ENCODE data around the gene LPCAT3.
"Not testable (repeated sequence)": the region's sequence is repeated elsewhere in the genome, so short reads cannot be mapped to it uniquely, and the experiment has no call there.

The LPCAT3 gene

DNA sequence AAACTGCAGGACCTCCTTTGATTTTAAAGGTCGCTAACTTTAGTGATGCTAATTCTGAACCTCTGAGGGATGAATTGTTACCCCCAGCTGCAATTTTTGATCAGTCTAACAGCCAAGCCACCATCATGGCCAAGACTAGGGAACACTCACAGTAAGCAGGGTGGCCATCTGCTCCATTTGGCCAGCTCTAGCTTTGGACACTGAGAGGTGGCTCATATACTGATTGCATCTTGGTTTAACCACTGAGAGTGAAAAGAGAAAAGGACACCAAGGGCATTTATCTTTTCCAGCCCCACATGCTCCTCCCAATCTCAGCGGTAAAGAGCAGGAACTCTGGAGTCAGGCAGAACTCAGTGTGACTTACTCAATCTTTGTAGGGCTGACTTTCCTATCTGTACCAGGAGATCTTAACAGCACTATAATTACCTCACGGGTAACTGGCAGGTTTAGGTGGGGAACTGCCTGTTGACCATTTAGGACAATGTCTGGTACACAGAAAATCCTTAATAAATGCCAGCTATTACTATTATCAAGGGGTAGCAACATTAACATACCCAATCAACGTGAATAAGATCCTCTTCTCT lies 6.2 kb downstream of the LPCAT3 start:
- no peak for DNase-seq (ENCODE audit: low read depth in 1 of 2, low spot score in 1 of 2)
- H3K27ac ChIP-seq (replicated peaks): no peak overlapping the region
- TF ChIP-seq GABPA (IDR thresholded peaks at IDR 0.05; ENCODE audit: low read depth) (no peak), SPI1 (IDR thresholded peaks at IDR 0.05; ENCODE audit: borderline replicate concordance, low read depth) (no peak), POLR2AphosphoS5 (IDR thresholded peaks at IDR 0.05; ENCODE audit: low read depth) (no peak)
- TF ChIP-seq, protein P1, sequence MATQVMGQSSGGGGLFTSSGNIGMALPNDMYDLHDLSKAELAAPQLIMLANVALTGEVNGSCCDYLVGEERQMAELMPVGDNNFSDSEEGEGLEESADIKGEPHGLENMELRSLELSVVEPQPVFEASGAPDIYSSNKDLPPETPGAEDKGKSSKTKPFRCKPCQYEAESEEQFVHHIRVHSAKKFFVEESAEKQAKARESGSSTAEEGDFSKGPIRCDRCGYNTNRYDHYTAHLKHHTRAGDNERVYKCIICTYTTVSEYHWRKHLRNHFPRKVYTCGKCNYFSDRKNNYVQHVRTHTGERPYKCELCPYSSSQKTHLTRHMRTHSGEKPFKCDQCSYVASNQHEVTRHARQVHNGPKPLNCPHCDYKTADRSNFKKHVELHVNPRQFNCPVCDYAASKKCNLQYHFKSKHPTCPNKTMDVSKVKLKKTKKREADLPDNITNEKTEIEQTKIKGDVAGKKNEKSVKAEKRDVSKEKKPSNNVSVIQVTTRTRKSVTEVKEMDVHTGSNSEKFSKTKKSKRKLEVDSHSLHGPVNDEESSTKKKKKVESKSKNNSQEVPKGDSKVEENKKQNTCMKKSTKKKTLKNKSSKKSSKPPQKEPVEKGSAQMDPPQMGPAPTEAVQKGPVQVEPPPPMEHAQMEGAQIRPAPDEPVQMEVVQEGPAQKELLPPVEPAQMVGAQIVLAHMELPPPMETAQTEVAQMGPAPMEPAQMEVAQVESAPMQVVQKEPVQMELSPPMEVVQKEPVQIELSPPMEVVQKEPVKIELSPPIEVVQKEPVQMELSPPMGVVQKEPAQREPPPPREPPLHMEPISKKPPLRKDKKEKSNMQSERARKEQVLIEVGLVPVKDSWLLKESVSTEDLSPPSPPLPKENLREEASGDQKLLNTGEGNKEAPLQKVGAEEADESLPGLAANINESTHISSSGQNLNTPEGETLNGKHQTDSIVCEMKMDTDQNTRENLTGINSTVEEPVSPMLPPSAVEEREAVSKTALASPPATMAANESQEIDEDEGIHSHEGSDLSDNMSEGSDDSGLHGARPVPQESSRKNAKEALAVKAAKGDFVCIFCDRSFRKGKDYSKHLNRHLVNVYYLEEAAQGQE (IDR thresholded peaks at IDR 0.05; ENCODE audit: insufficient replicate concordance, low read depth): no peak
- TF ChIP-seq, protein P2, sequence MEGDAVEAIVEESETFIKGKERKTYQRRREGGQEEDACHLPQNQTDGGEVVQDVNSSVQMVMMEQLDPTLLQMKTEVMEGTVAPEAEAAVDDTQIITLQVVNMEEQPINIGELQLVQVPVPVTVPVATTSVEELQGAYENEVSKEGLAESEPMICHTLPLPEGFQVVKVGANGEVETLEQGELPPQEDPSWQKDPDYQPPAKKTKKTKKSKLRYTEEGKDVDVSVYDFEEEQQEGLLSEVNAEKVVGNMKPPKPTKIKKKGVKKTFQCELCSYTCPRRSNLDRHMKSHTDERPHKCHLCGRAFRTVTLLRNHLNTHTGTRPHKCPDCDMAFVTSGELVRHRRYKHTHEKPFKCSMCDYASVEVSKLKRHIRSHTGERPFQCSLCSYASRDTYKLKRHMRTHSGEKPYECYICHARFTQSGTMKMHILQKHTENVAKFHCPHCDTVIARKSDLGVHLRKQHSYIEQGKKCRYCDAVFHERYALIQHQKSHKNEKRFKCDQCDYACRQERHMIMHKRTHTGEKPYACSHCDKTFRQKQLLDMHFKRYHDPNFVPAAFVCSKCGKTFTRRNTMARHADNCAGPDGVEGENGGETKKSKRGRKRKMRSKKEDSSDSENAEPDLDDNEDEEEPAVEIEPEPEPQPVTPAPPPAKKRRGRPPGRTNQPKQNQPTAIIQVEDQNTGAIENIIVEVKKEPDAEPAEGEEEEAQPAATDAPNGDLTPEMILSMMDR (IDR thresholded peaks at IDR 0.05; ENCODE audit: insufficient read depth, low read length): no peak
- no peaks in the 10 kb centered on the region for H3K27me3 ChIP-seq (ENCODE audit: insufficient read depth, poor library complexity, severe bottlenecking)
- H3K4me3 ChIP-seq (replicated peaks; ENCODE audit: insufficient read depth, low read length): no peak overlapping the region

DNA sequence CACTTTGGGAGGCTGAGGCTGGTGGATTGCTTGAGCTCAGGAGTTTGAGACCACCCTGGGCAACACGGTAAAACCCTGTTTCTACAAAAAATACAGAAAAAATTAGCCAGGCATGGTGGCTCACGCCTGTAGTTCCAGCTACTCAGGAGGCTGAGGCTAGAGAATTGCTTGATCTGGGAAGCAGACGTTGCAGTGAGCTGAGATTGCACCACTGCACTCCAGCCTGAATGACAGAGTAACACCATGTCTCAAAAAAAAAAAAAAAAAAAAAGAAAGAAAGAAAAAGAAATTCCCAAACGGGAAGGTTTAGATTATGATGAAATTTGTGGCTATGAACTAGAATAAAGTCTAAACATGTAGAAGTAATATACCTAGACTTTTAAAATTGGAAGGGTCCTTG lies 6.9 kb downstream of the LPCAT3 start:
- not testable (repeated sequence) for H3K4me3 ChIP-seq (replicated peaks; ENCODE audit: insufficient read depth, low read length); H3K27ac ChIP-seq (replicated peaks); DNase-seq (ENCODE audit: low read depth in 1 of 2, low spot score in 1 of 2); H3K27me3 ChIP-seq (ENCODE audit: insufficient read depth, poor library complexity, severe bottlenecking)

DNA sequence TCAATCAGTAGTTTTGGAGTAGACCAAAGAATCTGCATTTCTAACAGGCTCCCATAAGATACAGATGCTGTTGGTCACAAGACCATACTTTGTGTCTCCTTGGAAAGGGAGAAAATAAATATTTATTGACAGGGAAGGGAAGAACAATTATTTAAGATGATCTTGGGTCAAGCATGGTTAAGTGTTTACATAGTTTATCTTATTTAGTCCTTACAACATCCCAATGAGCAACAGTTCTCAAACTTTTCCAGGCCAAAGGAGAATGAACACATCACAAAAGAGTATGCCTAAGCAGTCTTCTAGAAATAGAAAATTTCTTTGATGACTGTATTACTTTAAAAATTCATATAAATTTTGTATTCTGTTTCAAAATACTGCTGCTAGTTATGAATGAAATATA lies 8.8 kb downstream of the LPCAT3 start:
- no peak for TF ChIP-seq SPI1 (IDR thresholded peaks at IDR 0.05; ENCODE audit: borderline replicate concordance, low read depth)
- TF ChIP-seq, protein P2 (IDR thresholded peaks at IDR 0.05; ENCODE audit: insufficient read depth, low read length): no peak
- Histone ChIP-seq H3K27ac (replicated peaks) (no peak overlapping the region), H3K27me3 (ENCODE audit: insufficient read depth, poor library complexity, severe bottlenecking) (no peaks in the 10 kb centered on the region), H3K4me3 (replicated peaks; ENCODE audit: insufficient read depth, low read length) (no peak overlapping the region)
- no peak for DNase-seq (ENCODE audit: low read depth in 1 of 2, low spot score in 1 of 2)

DNA sequence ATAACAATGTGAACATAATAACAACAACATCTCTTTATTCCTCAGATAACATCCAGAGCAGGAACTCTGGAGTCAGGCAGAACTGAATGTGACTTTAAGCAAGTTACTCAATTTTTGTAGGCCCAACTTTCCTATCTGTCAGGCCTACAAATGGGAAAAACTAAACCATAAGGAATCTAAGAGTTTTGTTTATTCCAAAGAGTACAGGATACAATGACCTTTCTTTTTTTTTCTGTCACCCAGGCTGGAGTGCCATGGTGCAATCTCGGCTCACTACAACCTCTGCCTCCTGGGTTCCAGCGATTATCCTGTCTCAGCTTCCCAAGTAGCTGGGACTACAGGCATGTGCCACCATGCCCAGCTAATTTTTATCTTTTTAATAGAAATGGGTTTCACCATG lies 9.4 kb downstream of the LPCAT3 start:
- Histone ChIP-seq H3K27me3 (ENCODE audit: insufficient read depth, poor library complexity, severe bottlenecking) (no peaks in the 10 kb centered on the region), H3K4me3 (replicated peaks; ENCODE audit: insufficient read depth, low read length) (no peak overlapping the region), H3K27ac (replicated peaks) (no peak overlapping the region)
- DNase-seq (ENCODE audit: low read depth in 1 of 2, low spot score in 1 of 2): no peak
- TF ChIP-seq GABPA (IDR thresholded peaks at IDR 0.05; ENCODE audit: low read depth): no peak
- no peak for TF ChIP-seq SPI1 (IDR thresholded peaks at IDR 0.05; ENCODE audit: borderline replicate concordance, low read depth)
- TF ChIP-seq POLR2AphosphoS5 (IDR thresholded peaks at IDR 0.05; ENCODE audit: low read depth): no peak
- TF ChIP-seq, protein P2 (IDR thresholded peaks at IDR 0.05; ENCODE audit: insufficient read depth, low read length): no peak
- TF ChIP-seq, protein P1 (IDR thresholded peaks at IDR 0.05; ENCODE audit: insufficient replicate concordance, low read depth): no peak

All from HL-60 (cell line).